ENCODE data around the gene SH3BP2. TPM values are rescaled to one million over a fixed set of nuclear protein-coding genes. Genes with fewer than 3 reads are reported as not detected.

The SH3BP2 gene
- total and polyA plus RNA-seq, 10 of the 15 experiments (the other 5 are each of a cell fraction or from before 2014, with no cell fraction given), result 1.1 to 61.8 (median 23.9) TPM

- no peaks in the 10 kb centered on the region for H3K79me2 ChIP-seq (ENCODE audit: control insufficient read depth, insufficient read depth, low read length)
- DNase-seq (ENCODE audit: low read depth, low spot score), result no peak
- POLR2A ChIA-PET, result interaction anchor here (0.6 to 1.0 kb wide), 3 partner anchors 21 to 228 kb away, joined by 3 to 6 read pairs (median 3); partner anchors contain the start of genes GRK4 and NOP14
- no peak overlapping the region for H3K4me3 ChIP-seq
- no peak overlapping the region for H3K4me2 ChIP-seq (ENCODE audit: control insufficient read depth, insufficient read depth)
- SMC1A ChIA-PET (ENCODE audit: uncharacterized antibody, unreplicated experiment), result interaction anchor here (0.7 to 1.8 kb wide), 7 partner anchors 12 to 1027 kb away, joined by 3 to 6 read pairs (median 3); no protein-coding TSS in a partner anchor
- no peak for FAIRE-seq
- no peak overlapping the region for H3K9ac ChIP-seq (ENCODE audit: control insufficient read depth, insufficient read depth, low read length)
- peaks cover 14% of the 10 kb centered on the region for H3K4me1 ChIP-seq (ENCODE audit: control insufficient read depth, insufficient read depth, low read length)
- intact Hi-C loops (cut with micrococcal nuclease; ENCODE audit: unreplicated experiment) (loop anchor here (5.0 to 10.0 kb wide), 4 partner anchors 51 to 284 kb away; partner anchors contain the start of genes GRK4 and NOP14), in situ Hi-C loops (cut with MboI) (loop anchor here (25.0 kb wide), 1 partner anchor 176 kb away; no protein-coding TSS in a partner anchor)
- RAD21 ChIA-PET (ENCODE audit: unreplicated experiment), result interaction anchor here (1.0 to 3.8 kb wide), 9 partner anchors 9 to 190 kb away, joined by 3 to 21 read pairs (median 4); no protein-coding TSS in a partner anchor
- H3K36me3 ChIP-seq (ENCODE audit: control insufficient read depth in 2 of 2, insufficient read depth in 2 of 2, low read length in 1 of 2), result no peaks in the 10 kb centered on the region
- CTCF ChIA-PET, result interaction anchor here (1.0 to 2.0 kb wide), 6 partner anchors 14 to 541 kb away, joined by 3 to 5 read pairs (median 4); no protein-coding TSS in a partner anchor
- WGBS (ENCODE audit: insufficient coverage, insufficient replicate concordance, low lambda C conversion rate, missing lambda C conversion rate), result 64% methylated on average over 14 of the region's 14 CpGs
- no TSS peak for BruUV-seq (replicated peaks)
- peak; percentile 18 for ATAC-seq
- H4K20me1 ChIP-seq (ENCODE audit: control insufficient read depth, insufficient read depth), result peaks cover 3% of the 10 kb centered on the region; the same call in 1 of the 2 replicates
- H2AFZ ChIP-seq (ENCODE audit: control insufficient read depth, low read depth, low read length), result no peak overlapping the region
- no peak overlapping the region for H3K27ac ChIP-seq (ENCODE audit: control insufficient read depth, insufficient read depth)
- no peaks in the 10 kb centered on the region for H3K27me3 ChIP-seq (replicated peaks in 1 of 2; ENCODE audit: control insufficient read depth in 2 of 2, insufficient read depth in 2 of 2, low read length in 1 of 2)
- no peaks in the 10 kb centered on the region for H3K9me3 ChIP-seq (replicated peaks; ENCODE audit: control insufficient read depth, insufficient read depth, low read length)
- no peak for TF ChIP-seq SMAD1 (IDR thresholded peaks at IDR 0.05; ENCODE audit: low read depth, partially characterized antibody)
- no peak; the same call in 1 of the 2 replicates for TF ChIP-seq JUNB (IDR thresholded peaks at IDR 0.05)
- TF ChIP-seq EP300 (IDR thresholded peaks at IDR 0.05; ENCODE audit: borderline replicate concordance in 1 of 2, control insufficient read depth in 1 of 2, low read depth in 2 of 2, low read length in 2 of 2), result no peak
- TF ChIP-seq IKZF1 (conservative IDR thresholded peaks at IDR 0.05), result 0 out of 2 replicates have a peak, but pooled peaks have one; percentile 22
- peak; percentile 59 for TF ChIP-seq NR2F1 (conservative IDR thresholded peaks at IDR 0.05)
- TF ChIP-seq BHLHE40 (IDR thresholded peaks at IDR 0.05; ENCODE audit: borderline replicate concordance in 1 of 2, low read depth in 2 of 2, low read length in 1 of 2), result peak in 1 of 2 experiments; percentile 48; a peak in 2 of 4 replicates
- no peak for TF ChIP-seq SKIL (IDR thresholded peaks at IDR 0.05; ENCODE audit: low read depth, poor library complexity, severe bottlenecking)
- no peak for TF ChIP-seq ESRRA (IDR thresholded peaks at IDR 0.05; ENCODE audit: low read length)
- no peak for TF ChIP-seq PML (IDR thresholded peaks at IDR 0.05; ENCODE audit: low read length)
- no peak for TF ChIP-seq BRCA1 (IDR thresholded peaks at IDR 0.05; ENCODE audit: low read depth, low read length)
- TF ChIP-seq MEF2B (IDR thresholded peaks at IDR 0.05; ENCODE audit: partially characterized antibody, poor library complexity, severe bottlenecking), result no peak
- no peak for TF ChIP-seq KAT2A (conservative IDR thresholded peaks at IDR 0.05; ENCODE audit: control insufficient read depth, low read depth, low read length)
- no peak for TF ChIP-seq PBX3 (IDR thresholded peaks at IDR 0.05; ENCODE audit: insufficient replicate concordance, low read depth, low read length)
- TF ChIP-seq HDAC6 (IDR thresholded peaks at IDR 0.05; ENCODE audit: unreplicated experiment), result no peak
These were observed 31.6 kb upstream of the SH3BP2 start for GRCh38 chr4:2761035-2761923.
